Fibroblast of lung (primary cell): ENCODE measurements around the gene NANOG.
"Not testable (repeated sequence)": the region's sequence is repeated elsewhere in the genome, so short reads cannot be mapped to it uniquely, and the experiment has no call there.

Experiments
- EZH2 ChIP-seq: IDR thresholded peaks from 2 replicates; pipeline ENCODE4 v1.5.1; 2012; ENCODE audit warnings: low read length, control low read depth, mild to moderate bottlenecking; ENCODE audit errors: missing control alignments
- TF ChIP-seq, protein P1 (sequence below), 2 donors: IDR thresholded peaks in 1 of 2; conservative IDR thresholded peaks in 1 of 2; 1 replicate in 1 of 2; 2 replicates in 1 of 2; pipeline ENCODE4 v1.5.1; 2011 to 2012; ENCODE audit warnings: low read length in 2 of 2, control low read depth in 1 of 2, inconsistent platforms in 1 of 2, low read depth in 1 of 2, mild to moderate bottlenecking in 1 of 2

DNA sequence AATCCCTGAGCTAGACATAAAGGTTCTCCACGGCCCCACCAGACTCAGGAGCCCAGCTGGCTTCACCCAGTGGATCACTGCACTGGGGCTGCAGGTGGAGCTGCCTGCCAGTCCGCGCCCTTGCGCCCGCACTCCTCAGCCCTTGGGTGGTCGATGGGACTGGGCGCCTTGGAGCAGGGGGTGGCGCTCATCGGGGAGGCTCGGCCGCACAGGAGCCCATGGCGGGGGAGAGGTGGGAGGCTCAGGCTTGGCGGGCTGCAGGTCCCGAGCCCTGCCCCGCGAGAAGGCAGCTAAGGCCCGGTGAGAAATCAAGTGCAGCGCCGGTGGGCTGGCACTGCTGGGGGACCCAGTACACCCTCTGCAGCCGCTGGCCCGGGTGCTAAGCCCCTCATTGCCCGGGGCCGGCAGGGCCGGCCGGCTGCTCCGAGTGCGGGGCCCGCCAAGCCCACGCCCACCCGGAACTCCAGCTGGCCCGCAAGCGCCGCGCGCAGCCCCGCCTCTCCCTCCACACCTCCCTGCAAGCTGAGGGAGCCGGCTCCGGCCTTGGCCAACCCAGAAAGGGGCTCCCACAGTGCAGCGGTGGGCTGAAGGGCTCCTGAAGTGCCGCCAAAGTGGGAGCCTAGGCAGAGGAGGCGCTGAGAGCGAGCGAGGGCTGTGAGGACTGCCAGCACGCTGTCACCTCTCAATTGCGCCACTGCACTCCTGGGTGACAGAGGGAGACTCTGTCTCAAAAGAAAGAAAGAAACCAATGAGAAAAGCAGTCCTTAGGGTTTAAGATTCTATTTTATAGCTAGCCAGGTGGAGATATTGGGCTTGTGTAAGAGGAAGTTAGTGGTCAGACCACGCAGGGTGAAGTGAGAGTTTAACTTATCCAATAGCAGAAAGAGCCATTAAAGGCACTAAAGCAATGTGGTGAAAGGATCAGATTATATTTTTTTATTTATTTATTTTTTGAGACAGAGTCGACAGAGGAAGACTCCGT lies 37.0 kb upstream of the NANOG start:
- TF ChIP-seq, protein P1, sequence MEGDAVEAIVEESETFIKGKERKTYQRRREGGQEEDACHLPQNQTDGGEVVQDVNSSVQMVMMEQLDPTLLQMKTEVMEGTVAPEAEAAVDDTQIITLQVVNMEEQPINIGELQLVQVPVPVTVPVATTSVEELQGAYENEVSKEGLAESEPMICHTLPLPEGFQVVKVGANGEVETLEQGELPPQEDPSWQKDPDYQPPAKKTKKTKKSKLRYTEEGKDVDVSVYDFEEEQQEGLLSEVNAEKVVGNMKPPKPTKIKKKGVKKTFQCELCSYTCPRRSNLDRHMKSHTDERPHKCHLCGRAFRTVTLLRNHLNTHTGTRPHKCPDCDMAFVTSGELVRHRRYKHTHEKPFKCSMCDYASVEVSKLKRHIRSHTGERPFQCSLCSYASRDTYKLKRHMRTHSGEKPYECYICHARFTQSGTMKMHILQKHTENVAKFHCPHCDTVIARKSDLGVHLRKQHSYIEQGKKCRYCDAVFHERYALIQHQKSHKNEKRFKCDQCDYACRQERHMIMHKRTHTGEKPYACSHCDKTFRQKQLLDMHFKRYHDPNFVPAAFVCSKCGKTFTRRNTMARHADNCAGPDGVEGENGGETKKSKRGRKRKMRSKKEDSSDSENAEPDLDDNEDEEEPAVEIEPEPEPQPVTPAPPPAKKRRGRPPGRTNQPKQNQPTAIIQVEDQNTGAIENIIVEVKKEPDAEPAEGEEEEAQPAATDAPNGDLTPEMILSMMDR (conservative IDR thresholded peaks at IDR 0.05 in 1 of 2, IDR thresholded peaks at IDR 0.05 in 1 of 2; ENCODE audit: low read depth in 1 of 2, low read length in 2 of 2): not testable (repeated sequence)
- not testable (repeated sequence) for TF ChIP-seq EZH2
